RKO (cell line): ENCODE measurements around the gene AFMID.
"Not testable (repeated sequence)": the region's sequence is repeated elsewhere in the genome, so short reads cannot be mapped to it uniquely, and the experiment has no call there.

Experiments used
- DNase-seq: peaks from one replicate; pipeline ENCODE4 v3.0.0-alpha.2; 2016; ENCODE audit warnings: low spot score

Gene AFMID

GRCh38 chr17:78238823-78239488 lies 51.8 kb downstream of the AFMID start:
- DNase-seq: no peak

GRCh38 chr17:78239489-78239931 lies 52.3 kb downstream of the AFMID start:
- DNase-seq: no peak

GRCh38 chr17:78240012-78240655 lies 53.0 kb downstream of the AFMID start:
- no peak for DNase-seq

- DNase-seq: no peak
Observed at GRCh38 chr17:78240839-78241238, 53.7 kb downstream of the AFMID start.

- peak; percentile 64 for DNase-seq
Observed at GRCh38 chr17:78241277-78242023, 54.3 kb downstream of the AFMID start.

- no peak for DNase-seq
Observed at GRCh38 chr17:78242024-78242742, 55.0 kb downstream of the AFMID start.

- DNase-seq: no peak
Observed at GRCh38 chr17:78247304-78247703, 60.1 kb downstream of the AFMID start.

GRCh38 chr17:78248051-78248914 lies 61.1 kb downstream of the AFMID start:
- no peak for DNase-seq

GRCh38 chr17:78249074-78249817 lies 62.1 kb downstream of the AFMID start:
- DNase-seq: no peak

GRCh38 chr17:78249818-78250806 lies 63.0 kb downstream of the AFMID start:
- DNase-seq: no peak

- DNase-seq: peak; percentile 89
Observed at GRCh38 chr17:78250891-78251772, 64.0 kb downstream of the AFMID start.

- DNase-seq: no peak
Observed at GRCh38 chr17:78251773-78252103, 64.6 kb downstream of the AFMID start.

GRCh38 chr17:78252111-78252634 lies 65.0 kb downstream of the AFMID start:
- DNase-seq: no peak

GRCh38 chr17:78252701-78253635 lies 65.8 kb downstream of the AFMID start:
- DNase-seq: no peak

- not testable (repeated sequence) for DNase-seq
Observed at GRCh38 chr17:78253636-78253945, 66.4 kb downstream of the AFMID start.

- DNase-seq: peak; percentile 82
Observed at GRCh38 chr17:78253946-78254672, 66.9 kb downstream of the AFMID start.
